Adrenal gland (tissue), 5 donors: ENCODE measurements around the gene IL18RAP.

Experiments
- POLR2A ChIP-seq, 2 donors: fragments of 450-650 bp; IDR thresholded peaks; one replicate each; pipeline ENCODE4 v1.6.1; 2017; ENCODE audit warnings: antibody characterized with exemption in 2 of 2, mild to moderate bottlenecking in 2 of 2, moderate library complexity in 1 of 2
- TF ChIP-seq, protein P1 (sequence below), 6 experiments: fragments of 450-650 bp in 4 of 6; fragments of 200-600 bp in 2 of 6; sonication (generic) in 1 of 6; IDR thresholded peaks; 1 replicate in 5 of 6; 2 replicates in 1 of 6; pipeline versions ENCODE4 v1.5.1 to v1.8.0; 2016 to 2021; ENCODE audit warnings: antibody characterized with exemption in 6 of 6, mild to moderate bottlenecking in 2 of 6, moderate library complexity in 1 of 6
- donor health status: DM: no; HTN: no; CAD: no.

DNA sequence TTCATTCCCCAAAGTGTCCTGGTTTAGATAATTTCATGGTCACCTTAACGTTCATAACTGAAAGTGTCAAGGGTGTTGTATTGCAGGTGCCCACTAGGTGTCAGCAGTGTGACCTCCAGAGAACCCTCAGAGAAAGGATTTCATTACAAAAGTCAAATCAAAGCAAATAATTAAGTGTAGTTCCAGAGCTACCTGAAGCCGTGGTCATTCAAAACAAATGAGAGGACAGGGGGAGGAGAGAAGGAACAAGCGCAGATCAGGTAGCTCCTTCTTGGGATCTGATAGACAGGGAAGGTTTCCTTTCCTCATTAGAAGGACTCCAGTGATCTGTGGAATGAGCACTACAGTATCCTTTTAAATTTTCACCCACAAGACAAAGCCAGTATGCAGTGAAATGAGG lies 50.1 kb downstream of the IL18RAP start, which contains the start of gene SLC9A4:
- TF ChIP-seq, protein P1, sequence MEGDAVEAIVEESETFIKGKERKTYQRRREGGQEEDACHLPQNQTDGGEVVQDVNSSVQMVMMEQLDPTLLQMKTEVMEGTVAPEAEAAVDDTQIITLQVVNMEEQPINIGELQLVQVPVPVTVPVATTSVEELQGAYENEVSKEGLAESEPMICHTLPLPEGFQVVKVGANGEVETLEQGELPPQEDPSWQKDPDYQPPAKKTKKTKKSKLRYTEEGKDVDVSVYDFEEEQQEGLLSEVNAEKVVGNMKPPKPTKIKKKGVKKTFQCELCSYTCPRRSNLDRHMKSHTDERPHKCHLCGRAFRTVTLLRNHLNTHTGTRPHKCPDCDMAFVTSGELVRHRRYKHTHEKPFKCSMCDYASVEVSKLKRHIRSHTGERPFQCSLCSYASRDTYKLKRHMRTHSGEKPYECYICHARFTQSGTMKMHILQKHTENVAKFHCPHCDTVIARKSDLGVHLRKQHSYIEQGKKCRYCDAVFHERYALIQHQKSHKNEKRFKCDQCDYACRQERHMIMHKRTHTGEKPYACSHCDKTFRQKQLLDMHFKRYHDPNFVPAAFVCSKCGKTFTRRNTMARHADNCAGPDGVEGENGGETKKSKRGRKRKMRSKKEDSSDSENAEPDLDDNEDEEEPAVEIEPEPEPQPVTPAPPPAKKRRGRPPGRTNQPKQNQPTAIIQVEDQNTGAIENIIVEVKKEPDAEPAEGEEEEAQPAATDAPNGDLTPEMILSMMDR (IDR thresholded peaks at IDR 0.05), result peak; percentile 64 to 83 (median 76)
- no peak for TF ChIP-seq POLR2A (IDR thresholded peaks at IDR 0.05)
